Stomach (tissue), 9 donors: Measurements from ENCODE around the gene AFAP1L1. TPM values are rescaled to one million over a fixed set of nuclear protein-coding genes. Genes with fewer than 3 reads are reported as not detected.

ENCODE experiments used
- DNase-seq, 2 donors: peaks; one replicate each; pipeline versions ENCODE4 v3.0.0 to v3.0.0-alpha.2; 2013 to 2019
- H3K27ac ChIP-seq, 5 donors: fragments of 200-600 bp in 4 of 5; sonication (generic) in 4 of 5; one replicate each; pipeline ENCODE4 v1.5.1; 2013 to 2019; ENCODE audit warnings: mild to moderate bottlenecking in 1 of 5, moderate library complexity in 1 of 5
- H3K27me3 ChIP-seq, 3 donors: fragments of 200-600 bp; sonication (generic); one replicate each; pipeline ENCODE4 v1.5.1; 2017 to 2019; ENCODE audit warnings: mixed run types in 1 of 3
- H3K36me3 ChIP-seq, 4 donors: fragments of 200-600 bp; sonication (generic); 1 replicate in 3 of 4; 2 replicates in 1 of 4; pipeline ENCODE4 v1.5.1; 2016 to 2019
- H3K4me1 ChIP-seq, 4 donors: fragments of 200-600 bp; sonication (generic); one replicate each; pipeline ENCODE4 v1.5.1; 2016 to 2019
- H3K4me3 ChIP-seq, 4 donors: fragments of 200-600 bp; sonication (generic) in 3 of 4; one replicate each; pipeline ENCODE4 v1.5.1; 2016 to 2019; ENCODE audit warnings: mild to moderate bottlenecking in 1 of 4
- H3K9me3 ChIP-seq, 4 donors: fragments of 200-600 bp; sonication (generic); one replicate each; pipeline ENCODE4 v1.5.1; 2016 to 2019
- EP300 ChIP-seq: sonication (generic); formaldehyde crosslinking; IDR thresholded peaks from one replicate; pipeline ENCODE4 v1.6.1; 2017; ENCODE audit warnings: antibody characterized with exemption
- POLR2A ChIP-seq, 4 donors: fragments of 450-650 bp; IDR thresholded peaks; one replicate each; pipeline ENCODE4 v1.6.1; 2016; ENCODE audit warnings: antibody characterized with exemption in 4 of 4, control low read depth in 2 of 4, mild to moderate bottlenecking in 1 of 4, moderate library complexity in 1 of 4
- POLR2AphosphoS5 ChIP-seq, 3 donors: sonication (generic); formaldehyde crosslinking; IDR thresholded peaks; one replicate each; pipeline ENCODE4 v1.6.1; 2016; ENCODE audit warnings: antibody characterized with exemption in 3 of 3
- WGBS, 5 donors: extraction: QIAGEN DNeasy Blood & Tissue Kit in 3 of 5; methylation state at CpG; one replicate each; pipeline versions ENCODE4 v1.1.5 to v1.1.7; 2013 to 2018; 5-methylcytosine and 5-hydroxymethylcytosine counted together
- intact Hi-C: fragments of 100-400 bp; cut with DNase I; formaldehyde crosslinking; loops from one replicate; pipeline ENCODE4 v1.15.1; 2023; ENCODE audit warnings: low total_unique reads
- polyA plus RNA-seq, 3 donors: library from polyadenylated mRNA; stranded (reverse); fragments of 200-250 nt; gene quantifications; one replicate each; pipeline ENCODE4 v1.2.3, GENCODE V29; 2013
- total RNA-seq, 5 donors: library from RNA; depleted of rRNA; stranded (reverse); fragments of >200 nt; gene quantifications; one replicate each; pipeline versions ENCODE4 v1.1.0 to v1.2.3, GENCODE V29; 2014 to 2016
- TF ChIP-seq, protein P1 (sequence below), 7 experiments: fragments of 450-650 bp in 4 of 7; fragments of 200-600 bp in 3 of 7; sonication (generic) in 3 of 7; IDR thresholded peaks; one replicate each; pipeline ENCODE4 v1.5.1; 2016 to 2019; ENCODE audit warnings: antibody characterized with exemption in 7 of 7, control low read depth in 2 of 7, mild to moderate bottlenecking in 1 of 7
- donor health status: healthy with polysubstance abuse.
- donor health status: Bipolar disorder and iron deficiency.
- donor health status: healthy.

Gene AFAP1L1
- total and polyA plus RNA-seq, 8 donors: 0.29 to 66.5 (median 3.3) TPM

DNA sequence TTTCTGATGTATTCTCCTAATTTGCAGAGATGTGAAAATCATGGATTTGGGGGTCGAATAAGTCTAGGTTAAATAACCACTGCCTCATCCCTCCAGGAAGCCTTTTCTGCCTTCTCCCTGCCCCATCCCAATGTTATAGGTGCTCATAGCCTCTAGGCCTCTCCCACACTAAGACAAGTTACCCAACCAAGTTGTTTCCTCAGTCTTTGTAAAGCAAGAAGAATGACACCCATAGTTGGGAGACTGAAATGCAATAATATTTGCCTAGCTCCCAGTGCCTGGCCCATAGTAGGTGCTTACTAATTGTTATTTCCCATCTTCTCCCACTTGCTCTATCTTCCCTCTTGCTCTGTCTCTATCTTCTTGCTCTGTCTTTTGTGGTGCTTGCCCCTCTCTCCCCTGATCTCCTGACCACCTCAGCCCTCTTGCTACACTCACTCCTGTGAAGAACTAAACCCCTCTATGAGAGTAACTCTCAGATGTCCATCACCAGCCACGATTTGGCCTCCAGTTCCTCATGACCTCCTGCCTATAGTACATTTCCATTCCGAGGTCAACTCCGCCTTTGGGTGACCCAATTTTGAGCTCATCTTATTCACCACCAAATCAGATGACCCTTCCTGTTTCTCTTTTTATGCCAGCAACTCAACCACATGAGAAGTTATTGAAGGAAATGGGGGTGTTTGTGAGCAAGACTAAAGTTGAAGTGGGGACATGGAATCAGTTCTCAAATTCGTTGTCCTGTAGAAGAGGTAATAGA lies 7.0 kb downstream of the AFAP1L1 start:
- TF ChIP-seq, protein P1, sequence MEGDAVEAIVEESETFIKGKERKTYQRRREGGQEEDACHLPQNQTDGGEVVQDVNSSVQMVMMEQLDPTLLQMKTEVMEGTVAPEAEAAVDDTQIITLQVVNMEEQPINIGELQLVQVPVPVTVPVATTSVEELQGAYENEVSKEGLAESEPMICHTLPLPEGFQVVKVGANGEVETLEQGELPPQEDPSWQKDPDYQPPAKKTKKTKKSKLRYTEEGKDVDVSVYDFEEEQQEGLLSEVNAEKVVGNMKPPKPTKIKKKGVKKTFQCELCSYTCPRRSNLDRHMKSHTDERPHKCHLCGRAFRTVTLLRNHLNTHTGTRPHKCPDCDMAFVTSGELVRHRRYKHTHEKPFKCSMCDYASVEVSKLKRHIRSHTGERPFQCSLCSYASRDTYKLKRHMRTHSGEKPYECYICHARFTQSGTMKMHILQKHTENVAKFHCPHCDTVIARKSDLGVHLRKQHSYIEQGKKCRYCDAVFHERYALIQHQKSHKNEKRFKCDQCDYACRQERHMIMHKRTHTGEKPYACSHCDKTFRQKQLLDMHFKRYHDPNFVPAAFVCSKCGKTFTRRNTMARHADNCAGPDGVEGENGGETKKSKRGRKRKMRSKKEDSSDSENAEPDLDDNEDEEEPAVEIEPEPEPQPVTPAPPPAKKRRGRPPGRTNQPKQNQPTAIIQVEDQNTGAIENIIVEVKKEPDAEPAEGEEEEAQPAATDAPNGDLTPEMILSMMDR (IDR thresholded peaks at IDR 0.05): no peak
- TF ChIP-seq POLR2A (IDR thresholded peaks at IDR 0.05) (no peak), EP300 (no peak), POLR2AphosphoS5 (IDR thresholded peaks at IDR 0.05) (no peak)
- 63 to 80% (median 75%) methylated on average over 5 of the region's 5 CpGs for WGBS, 5 donors
- H3K27ac ChIP-seq: no peak overlapping the region
- H3K9me3 ChIP-seq: no peaks in the 10 kb centered on the region
- H3K27me3 ChIP-seq: peaks cover 0 to 3% (median 0%) of the 10 kb centered on the region in 3 donors
- DNase-seq: no peak
- no peaks in the 10 kb centered on the region for H3K36me3 ChIP-seq
- no peak overlapping the region for H3K4me3 ChIP-seq
- intact Hi-C loops: no loop called here
- H3K4me1 ChIP-seq: peaks cover 0 to 6% (median 2%) of the 10 kb centered on the region in 4 donors

DNA sequence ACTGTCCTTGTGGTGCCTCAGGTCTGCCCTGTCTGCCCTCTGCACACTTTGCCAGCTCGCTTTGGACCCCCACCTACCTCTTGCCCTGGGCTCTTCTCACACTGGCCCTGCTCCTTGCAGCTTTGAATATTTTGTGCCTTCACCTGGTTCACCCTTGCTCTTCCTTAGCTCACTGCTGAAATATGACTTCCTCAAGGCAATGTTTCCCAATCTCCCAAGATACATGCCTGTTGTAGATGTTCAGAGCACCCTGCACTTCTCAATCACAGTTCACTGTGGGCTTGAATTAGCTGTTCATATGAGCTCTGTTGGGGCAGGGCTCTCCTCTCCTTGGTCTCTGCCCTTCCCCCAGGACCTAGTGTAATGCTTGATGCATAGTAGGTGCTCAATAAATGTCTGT lies 8.0 kb downstream of the AFAP1L1 start:
- Histone ChIP-seq H3K36me3 (no peaks in the 10 kb centered on the region), H3K4me3 (no peak overlapping the region), H3K4me1 (peaks cover 0 to 6% (median 2%) of the 10 kb centered on the region in 4 donors), H3K27me3 (no peaks in the 10 kb centered on the region), H3K27ac (no peak overlapping the region), H3K9me3 (no peaks in the 10 kb centered on the region)
- DNase-seq: no peak
- TF ChIP-seq POLR2AphosphoS5 (IDR thresholded peaks at IDR 0.05) (no peak), EP300 (no peak), POLR2A (IDR thresholded peaks at IDR 0.05) (no peak)
- TF ChIP-seq, protein P1 (IDR thresholded peaks at IDR 0.05): no peak
- intact Hi-C loops: no loop called here
- WGBS, 5 donors: 44 to 88% (median 71%) methylated on average over 1 of the region's 1 CpG

DNA sequence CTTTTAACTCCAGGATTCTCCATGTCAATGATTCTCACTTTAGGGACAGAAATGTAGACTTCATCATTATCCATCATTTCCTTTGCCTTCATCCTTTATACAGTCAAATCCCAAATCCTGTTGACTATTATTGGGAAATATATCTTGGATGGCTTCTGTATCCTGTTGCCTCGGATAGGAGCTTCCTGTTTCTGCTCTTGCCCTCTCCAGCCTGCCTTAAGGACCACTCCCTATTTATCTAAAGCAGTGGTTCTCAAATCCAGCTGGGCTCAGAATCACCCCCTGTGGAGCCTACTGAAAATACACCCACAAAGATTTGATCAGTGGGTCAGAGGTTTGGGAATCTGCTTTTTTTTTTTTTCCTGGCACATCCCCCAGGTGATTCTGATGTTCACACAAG lies 8.5 kb downstream of the AFAP1L1 start:
- Histone ChIP-seq H3K9me3 (no peaks in the 10 kb centered on the region), H3K27me3 (no peaks in the 10 kb centered on the region), H3K36me3 (no peaks in the 10 kb centered on the region), H3K4me3 (no peak overlapping the region), H3K27ac (no peak overlapping the region), H3K4me1 (peaks cover 0 to 6% (median 2%) of the 10 kb centered on the region in 4 donors)
- no peak for TF ChIP-seq EP300
- no peak for TF ChIP-seq POLR2A (IDR thresholded peaks at IDR 0.05)
- TF ChIP-seq, protein P1 (IDR thresholded peaks at IDR 0.05): no peak
- no peak for TF ChIP-seq POLR2AphosphoS5 (IDR thresholded peaks at IDR 0.05)
- 10 to 35% (median 25%) methylated on average over 1 of the region's 1 CpG for WGBS, 5 donors
- no peak for DNase-seq
- intact Hi-C loops: no loop called here

DNA sequence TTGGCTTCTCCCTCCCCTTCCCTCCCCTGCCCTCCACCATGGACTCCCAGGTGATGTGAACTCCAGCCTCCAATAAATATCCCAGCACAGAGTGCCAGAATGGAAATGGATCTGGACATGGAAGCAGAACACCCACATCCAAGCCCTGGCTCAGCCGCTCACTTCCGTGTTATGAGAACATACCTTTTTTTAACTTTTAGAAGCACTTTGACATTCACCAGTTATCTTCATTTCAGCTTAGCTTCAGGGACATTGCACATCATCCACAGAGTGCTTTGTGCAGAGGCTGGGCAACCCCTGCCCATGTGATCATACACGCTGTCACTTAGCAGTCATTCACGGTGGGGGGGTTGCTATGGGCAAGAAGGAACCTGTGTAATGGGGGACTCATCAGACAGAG lies 9.1 kb downstream of the AFAP1L1 start:
- intact Hi-C loops: no loop called here
- Histone ChIP-seq H3K4me1 (peaks cover 0 to 6% (median 2%) of the 10 kb centered on the region in 4 donors), H3K36me3 (no peaks in the 10 kb centered on the region), H3K4me3 (no peak overlapping the region), H3K27me3 (no peaks in the 10 kb centered on the region), H3K9me3 (no peaks in the 10 kb centered on the region), H3K27ac (no peak overlapping the region)
- TF ChIP-seq EP300 (no peak), POLR2AphosphoS5 (IDR thresholded peaks at IDR 0.05) (no peak), POLR2A (IDR thresholded peaks at IDR 0.05) (no peak)
- TF ChIP-seq, protein P1 (IDR thresholded peaks at IDR 0.05): no peak
- 84 to 93% (median 89%) methylated on average over 4 of the region's 4 CpGs for WGBS, 5 donors
- no peak for DNase-seq
